ENCODE measurements around the gene BBS9.

DNA sequence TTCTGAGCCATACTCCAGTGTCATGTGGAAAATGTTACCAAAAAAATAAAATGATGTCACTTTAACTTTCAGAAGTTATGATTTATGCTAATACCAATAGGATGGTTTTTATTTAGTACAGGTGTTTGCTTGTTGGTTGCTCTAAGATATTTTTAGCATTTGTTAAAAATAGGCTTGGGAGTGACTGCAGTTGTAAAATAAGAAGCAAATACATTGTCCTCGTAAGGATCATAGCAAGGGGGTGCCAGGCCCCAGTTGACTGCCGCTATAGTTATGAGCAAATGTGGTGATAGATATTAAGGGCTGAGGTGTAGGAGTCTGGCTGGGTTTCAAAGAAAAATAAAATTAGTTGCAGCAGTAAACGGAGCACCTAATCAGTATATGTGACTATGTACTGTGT lies 421.6 kb downstream of the BBS9 start:
- TF ChIP-seq, protein P1, sequence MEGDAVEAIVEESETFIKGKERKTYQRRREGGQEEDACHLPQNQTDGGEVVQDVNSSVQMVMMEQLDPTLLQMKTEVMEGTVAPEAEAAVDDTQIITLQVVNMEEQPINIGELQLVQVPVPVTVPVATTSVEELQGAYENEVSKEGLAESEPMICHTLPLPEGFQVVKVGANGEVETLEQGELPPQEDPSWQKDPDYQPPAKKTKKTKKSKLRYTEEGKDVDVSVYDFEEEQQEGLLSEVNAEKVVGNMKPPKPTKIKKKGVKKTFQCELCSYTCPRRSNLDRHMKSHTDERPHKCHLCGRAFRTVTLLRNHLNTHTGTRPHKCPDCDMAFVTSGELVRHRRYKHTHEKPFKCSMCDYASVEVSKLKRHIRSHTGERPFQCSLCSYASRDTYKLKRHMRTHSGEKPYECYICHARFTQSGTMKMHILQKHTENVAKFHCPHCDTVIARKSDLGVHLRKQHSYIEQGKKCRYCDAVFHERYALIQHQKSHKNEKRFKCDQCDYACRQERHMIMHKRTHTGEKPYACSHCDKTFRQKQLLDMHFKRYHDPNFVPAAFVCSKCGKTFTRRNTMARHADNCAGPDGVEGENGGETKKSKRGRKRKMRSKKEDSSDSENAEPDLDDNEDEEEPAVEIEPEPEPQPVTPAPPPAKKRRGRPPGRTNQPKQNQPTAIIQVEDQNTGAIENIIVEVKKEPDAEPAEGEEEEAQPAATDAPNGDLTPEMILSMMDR (conservative IDR thresholded peaks at IDR 0.05; ENCODE audit: low read depth in 2 of 2), result no peak
- TF ChIP-seq CREB1 (CRISPR knock-in tag; IDR thresholded peaks at IDR 0.05; ENCODE audit: low read depth), result no peak
- no peak for TF ChIP-seq POLR2AphosphoS5 (IDR thresholded peaks at IDR 0.05; ENCODE audit: low read depth)
- TF ChIP-seq, protein P2, sequence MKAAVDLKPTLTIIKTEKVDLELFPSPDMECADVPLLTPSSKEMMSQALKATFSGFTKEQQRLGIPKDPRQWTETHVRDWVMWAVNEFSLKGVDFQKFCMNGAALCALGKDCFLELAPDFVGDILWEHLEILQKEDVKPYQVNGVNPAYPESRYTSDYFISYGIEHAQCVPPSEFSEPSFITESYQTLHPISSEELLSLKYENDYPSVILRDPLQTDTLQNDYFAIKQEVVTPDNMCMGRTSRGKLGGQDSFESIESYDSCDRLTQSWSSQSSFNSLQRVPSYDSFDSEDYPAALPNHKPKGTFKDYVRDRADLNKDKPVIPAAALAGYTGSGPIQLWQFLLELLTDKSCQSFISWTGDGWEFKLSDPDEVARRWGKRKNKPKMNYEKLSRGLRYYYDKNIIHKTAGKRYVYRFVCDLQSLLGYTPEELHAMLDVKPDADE (IDR thresholded peaks at IDR 0.05), result no peak
- TF ChIP-seq, protein P3, sequence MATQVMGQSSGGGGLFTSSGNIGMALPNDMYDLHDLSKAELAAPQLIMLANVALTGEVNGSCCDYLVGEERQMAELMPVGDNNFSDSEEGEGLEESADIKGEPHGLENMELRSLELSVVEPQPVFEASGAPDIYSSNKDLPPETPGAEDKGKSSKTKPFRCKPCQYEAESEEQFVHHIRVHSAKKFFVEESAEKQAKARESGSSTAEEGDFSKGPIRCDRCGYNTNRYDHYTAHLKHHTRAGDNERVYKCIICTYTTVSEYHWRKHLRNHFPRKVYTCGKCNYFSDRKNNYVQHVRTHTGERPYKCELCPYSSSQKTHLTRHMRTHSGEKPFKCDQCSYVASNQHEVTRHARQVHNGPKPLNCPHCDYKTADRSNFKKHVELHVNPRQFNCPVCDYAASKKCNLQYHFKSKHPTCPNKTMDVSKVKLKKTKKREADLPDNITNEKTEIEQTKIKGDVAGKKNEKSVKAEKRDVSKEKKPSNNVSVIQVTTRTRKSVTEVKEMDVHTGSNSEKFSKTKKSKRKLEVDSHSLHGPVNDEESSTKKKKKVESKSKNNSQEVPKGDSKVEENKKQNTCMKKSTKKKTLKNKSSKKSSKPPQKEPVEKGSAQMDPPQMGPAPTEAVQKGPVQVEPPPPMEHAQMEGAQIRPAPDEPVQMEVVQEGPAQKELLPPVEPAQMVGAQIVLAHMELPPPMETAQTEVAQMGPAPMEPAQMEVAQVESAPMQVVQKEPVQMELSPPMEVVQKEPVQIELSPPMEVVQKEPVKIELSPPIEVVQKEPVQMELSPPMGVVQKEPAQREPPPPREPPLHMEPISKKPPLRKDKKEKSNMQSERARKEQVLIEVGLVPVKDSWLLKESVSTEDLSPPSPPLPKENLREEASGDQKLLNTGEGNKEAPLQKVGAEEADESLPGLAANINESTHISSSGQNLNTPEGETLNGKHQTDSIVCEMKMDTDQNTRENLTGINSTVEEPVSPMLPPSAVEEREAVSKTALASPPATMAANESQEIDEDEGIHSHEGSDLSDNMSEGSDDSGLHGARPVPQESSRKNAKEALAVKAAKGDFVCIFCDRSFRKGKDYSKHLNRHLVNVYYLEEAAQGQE (IDR thresholded peaks at IDR 0.05; ENCODE audit: unreplicated experiment), result no peak
- no peak for TF ChIP-seq EZH2 (IDR thresholded peaks at IDR 0.05; ENCODE audit: low read depth, unreplicated experiment)
- TF ChIP-seq EZH2phosphoT487 (IDR thresholded peaks at IDR 0.05; ENCODE audit: unreplicated experiment), result no peak
- TF ChIP-seq JUNB (IDR thresholded peaks at IDR 0.05; ENCODE audit: unreplicated experiment), result no peak

Measured in GM23338 (cell line).